ENCODE results near the gene TAF3. TPM values are rescaled to one million over a fixed set of nuclear protein-coding genes. Genes with fewer than 3 reads are reported as not detected.

The TAF3 gene
- total RNA-seq, 2 experiments from 2014 or later: 12.6 to 12.8 TPM

DNA sequence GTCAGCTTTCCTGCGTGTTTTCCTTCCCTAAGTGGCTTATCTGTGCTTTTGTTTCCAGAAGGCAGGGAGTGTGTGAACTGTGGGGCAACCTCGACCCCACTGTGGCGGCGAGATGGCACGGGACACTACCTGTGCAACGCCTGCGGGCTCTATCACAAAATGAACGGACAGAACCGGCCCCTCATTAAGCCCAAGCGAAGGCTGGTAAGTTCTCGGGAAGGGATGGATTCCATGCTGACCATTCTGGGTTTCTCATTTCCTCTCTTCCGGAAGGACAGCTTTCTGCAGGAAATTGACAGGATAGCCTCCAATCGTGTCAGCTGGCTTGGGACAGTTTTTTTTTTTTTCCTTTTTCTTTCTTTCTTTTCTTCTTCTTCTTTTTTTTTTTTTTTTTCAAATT is 245.6 kb downstream of the TAF3 start:
- Mint-ChIP-seq H3K9me3 (no peaks in the 10 kb centered on the region), H3K4me1 (ENCODE audit: low read depth) (peaks cover 92% of the 10 kb centered on the region), H3K27me3 (ENCODE audit: low read depth) (no peaks in the 10 kb centered on the region), H3K4me3 (no peak overlapping the region), H3K27ac (no peak overlapping the region), H3K36me3 (ENCODE audit: low read depth) (peaks cover 34% of the 10 kb centered on the region)
- CTCF ChIA-PET: interaction anchor here (0.7 to 0.8 kb wide), 2 partner anchors 73 to 681 kb away, joined by 3 to 4 read pairs; no protein-coding TSS in a partner anchor
- DNase-seq: no peak
- intact Hi-C loops (cut with micrococcal nuclease): no loop called here

DNA sequence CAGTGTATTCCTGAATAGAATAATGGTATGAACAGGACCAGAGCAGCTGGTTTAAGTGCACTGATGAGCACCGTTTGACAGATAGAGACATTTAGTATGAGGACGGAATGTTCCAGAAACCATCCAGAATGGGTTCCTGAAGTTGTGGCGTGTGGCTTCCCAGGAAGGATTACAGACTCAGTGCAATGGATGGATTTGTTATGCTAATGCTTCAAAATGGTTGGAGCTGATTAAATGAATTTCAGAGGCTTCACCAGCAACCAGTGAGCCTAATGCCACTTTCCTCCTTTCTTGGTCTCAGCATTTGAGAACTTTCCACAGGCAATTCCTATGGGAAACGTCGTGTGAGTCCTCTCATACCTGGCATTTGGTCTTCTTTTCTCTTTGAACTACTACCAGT is 246.1 kb downstream of the TAF3 start:
- no peak overlapping the region for H3K4me3 Mint-ChIP-seq
- peaks cover 39% of the 10 kb centered on the region for H3K36me3 Mint-ChIP-seq (ENCODE audit: low read depth)
- H3K27ac Mint-ChIP-seq: no peak overlapping the region
- DNase-seq: no peak
- H3K27me3 Mint-ChIP-seq (ENCODE audit: low read depth): no peaks in the 10 kb centered on the region
- H3K9me3 Mint-ChIP-seq: no peaks in the 10 kb centered on the region
- H3K4me1 Mint-ChIP-seq (ENCODE audit: low read depth): peaks cover 92% of the 10 kb centered on the region
- intact Hi-C loops (cut with micrococcal nuclease): no loop called here
- CTCF ChIA-PET: interaction anchor here (0.7 kb wide), 1 partner anchor 681 kb away, joined by 3 read pairs; no protein-coding TSS in a partner anchor

DNA sequence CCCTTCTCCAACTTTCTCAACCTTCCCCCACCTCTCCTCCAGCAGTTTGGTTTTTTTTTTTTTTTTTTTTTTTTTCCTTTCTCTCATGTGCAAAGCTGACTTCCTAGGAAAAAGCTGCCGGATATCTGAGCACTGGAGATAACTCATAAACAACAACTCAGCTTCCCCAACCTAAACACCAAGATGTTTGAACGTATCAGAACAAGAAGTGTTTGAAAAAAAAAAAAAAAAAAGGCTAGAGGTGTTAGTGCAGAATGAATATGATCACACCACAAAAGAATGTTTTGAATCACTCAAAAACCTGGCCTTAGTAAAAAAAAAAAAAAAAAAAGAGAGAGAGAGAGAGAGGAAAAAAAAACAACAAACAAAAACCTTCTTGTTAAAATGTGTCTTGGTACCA is 247.3 kb downstream of the TAF3 start:
- no peak for DNase-seq
- H3K9me3 Mint-ChIP-seq: no peaks in the 10 kb centered on the region
- CTCF ChIA-PET: no interaction called here
- H3K4me3 Mint-ChIP-seq: no peak overlapping the region
- intact Hi-C loops (cut with micrococcal nuclease): loop anchor here (1.0 to 5.0 kb wide), 4 partner anchors 8 to 512 kb away; no protein-coding TSS in a partner anchor
- peak overlapping the region; percentile 78 for H3K27ac Mint-ChIP-seq
- peaks cover 88% of the 10 kb centered on the region for H3K4me1 Mint-ChIP-seq (ENCODE audit: low read depth)
- no peaks in the 10 kb centered on the region for H3K27me3 Mint-ChIP-seq (ENCODE audit: low read depth)
- peaks cover 42% of the 10 kb centered on the region for H3K36me3 Mint-ChIP-seq (ENCODE audit: low read depth)

DNA sequence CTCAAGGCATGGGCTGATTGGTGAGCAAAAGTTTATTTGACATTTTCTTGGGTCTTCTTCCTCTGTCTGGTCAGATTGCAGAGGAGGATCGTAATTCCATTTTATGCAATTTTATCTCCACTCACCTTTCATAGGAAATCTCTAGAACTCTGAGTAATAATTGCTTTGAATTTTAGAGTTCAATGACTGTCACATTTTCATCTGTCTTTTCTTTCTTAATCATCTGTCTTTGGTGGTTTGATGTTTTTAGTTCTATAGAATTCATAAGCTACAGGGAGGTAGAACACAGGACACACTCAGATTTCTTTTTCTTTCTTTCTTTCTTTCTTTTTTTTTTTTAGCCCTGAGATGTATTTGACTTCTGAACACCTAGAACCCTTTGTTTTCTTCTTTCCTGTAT is 247.8 kb downstream of the TAF3 start:
- Mint-ChIP-seq H3K9me3 (no peaks in the 10 kb centered on the region), H3K4me3 (peak overlapping the region; percentile 18), H3K36me3 (ENCODE audit: low read depth) (peaks cover 45% of the 10 kb centered on the region), H3K27ac (peak overlapping the region; percentile 78), H3K4me1 (ENCODE audit: low read depth) (peaks cover 88% of the 10 kb centered on the region), H3K27me3 (ENCODE audit: low read depth) (no peaks in the 10 kb centered on the region)
- CTCF ChIA-PET: interaction anchor here (1.0 kb wide), 1 partner anchor 10 kb away, joined by 3 read pairs; no protein-coding TSS in a partner anchor
- intact Hi-C loops (cut with micrococcal nuclease): loop anchor here (1.0 to 5.0 kb wide), 3 partner anchors 9 to 511 kb away; no protein-coding TSS in a partner anchor
- no peak for DNase-seq

Other genes with a start within 250 kb of the TAF3 start
- not detected for gene ITIH5, start 151.5 kb upstream of the TAF3 start, total RNA-seq
- not detected for gene ITIH2, start 115.2 kb upstream of the TAF3 start, total RNA-seq
- 1 to 10 TPM; 6.4 to 7.7 TPM for gene KIN, start 30.5 kb upstream of the TAF3 start, total RNA-seq
- gene ATP5F1C, start 30.3 kb upstream of the TAF3 start, total RNA-seq: 100 to 1,000 TPM; 287 to 290 TPM
- gene GATA3, start 236.2 kb downstream of the TAF3 start, total RNA-seq: 1 to 10 TPM; 3.7 to 4.0 TPM

Measured in activated naive CD4-positive, alpha-beta T cell treated with anti-CD3 and anti-CD28 coated beads for 36 hours (primary cell).